Effector CD8-positive, alpha-beta T cell (primary cell): ENCODE data around the gene TMC2.
"Not testable (repeated sequence)": the region's sequence is repeated elsewhere in the genome, so short reads cannot be mapped to it uniquely, and the experiment has no call there.

ENCODE experiments used
- DNase-seq: peaks from one replicate; lab custom pipeline; 2025; lab: John Stamatoyannopoulos, UW

TMC2 gene

DNA sequence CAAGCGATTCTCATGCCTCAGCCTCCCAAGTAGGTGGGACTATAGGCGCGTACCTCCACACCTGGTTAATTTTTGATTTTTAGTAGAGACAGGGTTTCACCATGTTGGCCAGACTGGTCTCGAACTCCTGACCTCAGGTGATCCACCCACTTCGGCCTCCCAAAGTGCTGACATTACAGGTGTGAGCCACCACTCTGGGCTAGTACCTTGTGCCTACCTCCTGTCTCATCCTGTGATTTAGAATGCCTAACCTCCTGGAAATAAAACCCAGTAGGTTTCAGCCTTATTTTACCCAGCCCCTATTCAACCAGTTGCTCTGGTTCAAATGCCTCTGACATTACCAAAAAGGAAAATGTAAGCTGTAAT is 10.2 kb upstream of the TMC2 start:
- not testable (repeated sequence) for DNase-seq

DNA sequence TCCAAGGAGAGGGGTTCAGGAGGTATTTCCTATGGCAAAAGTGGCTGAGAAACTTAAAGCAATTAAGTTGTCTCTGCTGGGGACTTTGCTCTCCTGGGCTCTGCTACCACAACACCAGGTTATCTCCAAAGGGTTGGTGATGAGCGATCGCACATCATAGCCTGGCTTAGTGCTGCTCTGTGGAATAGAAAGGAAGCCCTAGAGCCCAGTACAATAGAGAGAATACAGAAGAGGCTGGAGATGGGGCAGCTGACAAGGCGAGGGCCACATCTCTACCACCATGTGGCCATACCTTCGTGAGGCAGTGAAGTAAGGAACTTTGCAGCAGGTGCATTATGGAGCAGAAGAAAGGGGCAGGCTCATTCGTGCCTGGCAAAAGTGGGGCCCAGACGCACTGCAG is 8.6 kb upstream of the TMC2 start:
- no peak for DNase-seq

DNA sequence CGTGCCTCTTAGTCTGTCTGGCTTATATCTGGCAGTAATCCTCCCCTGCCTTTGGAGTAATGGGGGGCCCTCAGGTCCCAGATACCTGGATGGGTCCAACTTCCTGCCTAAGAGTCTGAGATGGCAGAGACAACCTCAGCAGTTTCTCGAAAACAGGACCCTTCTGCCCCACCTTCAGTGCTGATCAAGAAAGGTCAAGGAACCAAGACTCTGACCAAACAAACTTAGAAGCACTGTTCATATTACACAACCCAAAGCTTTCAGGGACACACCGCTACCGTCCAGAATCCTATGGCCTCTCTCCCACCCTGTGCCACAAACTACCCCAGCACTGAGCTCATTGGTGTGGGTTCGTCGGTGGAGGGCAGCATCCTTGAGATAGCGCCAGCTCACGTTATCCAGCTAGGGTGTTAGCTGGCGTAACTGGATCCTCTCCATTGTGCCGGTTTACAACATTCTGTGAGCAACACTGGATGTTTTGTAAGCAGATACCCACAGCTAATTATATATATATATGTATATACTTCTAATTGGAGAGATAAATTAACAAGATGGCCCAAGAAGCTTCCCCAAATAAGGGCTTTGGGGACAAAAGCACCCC is 7.6 kb upstream of the TMC2 start:
- no peak for DNase-seq

DNA sequence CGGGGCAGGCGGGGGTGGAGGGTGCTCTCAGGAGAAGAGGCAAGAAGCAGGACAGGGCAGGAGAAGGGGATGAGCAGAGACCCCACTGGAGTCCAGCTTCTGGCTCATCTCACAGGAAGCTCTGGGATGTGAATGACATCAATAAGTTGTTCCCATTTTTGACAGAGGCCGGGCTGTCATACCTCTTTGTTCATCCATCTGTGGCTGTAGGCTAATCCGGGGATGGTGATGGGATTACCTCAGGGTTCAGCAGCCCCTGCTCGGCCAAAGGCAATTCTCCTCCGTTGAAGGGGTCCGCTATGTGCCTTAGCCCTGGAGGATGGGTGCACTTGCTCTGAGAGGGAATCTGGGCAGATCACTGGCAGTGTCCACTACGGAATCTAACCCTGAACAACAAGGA is 3.3 kb upstream of the TMC2 start:
- DNase-seq, result no peak

DNA sequence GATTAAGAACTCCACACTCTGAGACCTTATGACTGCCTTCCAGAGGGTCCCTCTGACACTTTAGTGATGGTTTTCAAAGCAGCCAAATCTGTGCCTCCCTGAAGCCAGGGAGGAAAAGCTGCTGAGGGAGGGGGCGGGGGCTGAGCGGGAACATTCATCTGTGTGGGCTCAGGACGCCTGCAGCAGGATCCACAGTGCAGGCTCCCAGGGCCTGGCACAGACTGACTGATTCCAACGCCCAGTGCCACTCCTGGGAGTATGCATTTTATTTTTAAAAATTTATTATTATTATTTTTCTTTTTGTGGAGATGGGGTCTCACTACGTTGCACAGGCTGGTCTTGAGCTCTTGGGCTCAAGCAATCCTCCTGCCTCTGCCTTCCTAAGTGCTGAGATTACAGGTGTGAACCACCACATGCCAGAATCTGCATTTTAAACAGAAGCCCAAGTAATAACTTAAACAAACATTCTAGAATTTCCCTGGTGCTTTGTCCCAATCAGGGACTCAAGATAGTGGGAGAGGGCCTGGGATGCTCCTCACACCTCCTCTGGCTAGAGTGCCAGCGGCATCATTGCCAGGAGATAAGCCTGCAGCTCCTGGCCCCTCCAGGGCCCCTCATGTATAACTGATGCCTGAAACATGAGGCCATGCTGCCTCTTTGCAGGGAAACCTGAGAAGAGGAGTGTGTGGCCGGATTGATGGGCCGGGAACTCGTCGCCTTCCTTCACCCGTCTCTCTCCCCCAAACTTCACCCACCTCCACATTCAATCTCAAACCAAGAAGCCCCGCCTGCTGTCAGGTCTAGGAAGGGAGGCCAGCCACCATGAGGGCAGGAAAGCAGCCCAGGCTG is 438 bp upstream of the TMC2 start:
- DNase-seq, result no peak

DNA sequence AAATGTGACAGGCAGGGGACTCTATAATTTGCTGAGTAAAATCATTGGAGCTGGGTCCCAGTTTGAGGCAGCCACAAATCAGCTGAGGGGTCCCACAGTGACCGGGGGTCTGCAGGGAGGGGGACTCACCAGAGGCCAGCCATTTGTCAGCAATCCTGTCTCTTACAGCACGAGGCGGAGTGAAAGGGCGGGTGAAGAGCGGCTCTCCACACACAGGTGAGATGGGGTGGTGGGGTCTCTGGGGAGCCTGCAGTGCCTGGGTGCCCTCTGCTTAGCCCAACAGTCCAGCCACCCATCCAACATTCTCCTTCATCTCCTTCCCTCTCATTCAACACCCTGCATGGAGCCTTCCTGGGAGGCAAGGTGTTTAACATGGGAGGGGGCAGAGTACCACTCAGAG is 728 bp downstream of the TMC2 start:
- no peak for DNase-seq

DNA sequence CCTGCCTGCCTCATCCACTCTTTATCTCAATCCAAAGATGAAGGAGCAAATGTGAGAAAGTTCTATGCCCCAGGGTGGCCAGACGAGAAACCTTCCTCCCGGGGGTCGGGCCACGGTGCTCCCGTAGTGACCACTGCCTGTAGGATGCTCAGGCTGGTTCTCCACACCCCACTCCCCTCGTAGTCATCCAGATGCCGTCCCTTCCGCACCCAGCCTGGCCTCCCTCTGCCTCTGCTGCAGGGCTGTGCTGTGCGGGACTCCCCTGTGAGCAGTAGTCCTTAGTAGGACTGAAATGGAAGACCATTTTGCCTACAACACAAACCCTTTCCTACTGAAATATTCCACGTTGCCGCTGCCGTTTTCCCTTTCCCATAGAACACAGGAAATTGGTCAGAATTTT is 2.0 kb downstream of the TMC2 start:
- no peak for DNase-seq

DNA sequence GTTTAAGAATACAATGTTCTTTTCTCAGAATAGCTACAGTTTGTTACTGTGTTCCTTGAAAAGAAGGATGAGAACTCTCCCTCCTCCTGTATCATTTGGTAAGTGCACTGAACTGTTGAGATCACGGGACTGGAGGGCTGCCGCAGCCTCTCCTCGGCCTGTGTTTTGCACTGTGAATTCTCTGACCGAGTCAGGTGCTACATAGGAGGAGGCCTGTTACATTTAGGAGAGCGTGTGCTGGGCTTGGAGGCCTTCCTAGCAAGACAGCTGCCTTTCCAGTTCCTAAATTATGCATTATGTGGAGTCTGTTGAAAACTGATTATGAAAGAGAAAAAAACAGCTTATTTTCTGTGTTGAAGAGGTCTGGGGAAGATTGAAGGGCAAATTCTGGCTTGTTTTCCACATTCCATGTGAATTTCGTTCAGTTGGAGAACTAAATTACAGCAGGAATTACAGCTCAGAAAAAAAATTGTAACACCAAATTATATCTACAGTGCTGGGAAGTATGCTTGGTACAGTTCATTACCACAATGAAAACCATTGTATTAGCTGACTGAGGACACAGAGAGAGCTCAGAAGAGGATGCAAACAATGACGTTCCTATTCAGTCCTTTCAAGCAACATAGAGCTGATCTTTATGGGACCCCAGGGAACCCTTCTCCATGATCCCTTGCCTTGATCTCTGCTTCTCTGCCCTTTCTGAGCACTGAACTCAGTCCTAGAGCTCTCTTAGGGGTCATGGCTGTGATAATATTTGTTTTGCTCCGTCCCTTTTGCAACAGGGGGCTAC is 2.8 kb downstream of the TMC2 start:
- DNase-seq, result no peak

DNA sequence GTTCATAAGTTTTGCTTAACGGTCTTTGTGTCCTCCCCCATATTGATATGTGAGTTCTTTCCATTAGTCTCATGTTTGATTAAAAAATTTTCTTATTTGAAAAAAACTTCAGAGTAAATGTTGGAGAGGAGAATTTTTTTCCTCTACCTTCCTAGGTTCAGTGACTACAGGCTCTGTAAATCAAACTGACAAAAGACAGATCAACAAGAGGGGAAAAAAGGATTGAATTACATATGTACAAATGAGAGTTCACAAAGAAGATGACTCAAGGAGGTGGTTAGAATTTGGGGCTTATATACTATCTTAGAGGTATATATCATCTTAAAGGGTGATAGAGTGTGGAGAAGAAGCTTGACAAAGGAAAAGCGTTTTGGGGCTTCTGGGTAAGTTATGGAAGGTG is 5.6 kb downstream of the TMC2 start:
- DNase-seq, result no peak

DNA sequence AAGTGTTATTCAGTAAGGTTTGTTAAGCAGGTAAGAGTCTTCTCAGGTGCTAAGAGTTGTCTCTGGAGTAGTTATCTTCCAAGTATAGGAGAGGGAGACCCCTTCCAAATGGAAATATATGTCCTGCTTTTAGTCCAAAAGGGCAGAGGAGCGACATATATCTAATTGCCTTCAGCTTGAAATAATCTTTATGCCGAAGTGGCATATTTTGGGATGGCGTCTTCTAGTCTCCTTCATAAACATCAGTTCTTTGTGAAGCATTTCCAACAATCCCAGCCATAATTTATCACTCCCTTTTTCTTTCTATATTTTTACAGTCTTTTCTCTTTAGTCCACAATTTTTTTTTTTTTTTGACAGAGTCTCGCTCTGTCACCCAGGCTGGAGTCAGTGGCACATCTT is 6.0 kb downstream of the TMC2 start:
- no peak for DNase-seq

DNA sequence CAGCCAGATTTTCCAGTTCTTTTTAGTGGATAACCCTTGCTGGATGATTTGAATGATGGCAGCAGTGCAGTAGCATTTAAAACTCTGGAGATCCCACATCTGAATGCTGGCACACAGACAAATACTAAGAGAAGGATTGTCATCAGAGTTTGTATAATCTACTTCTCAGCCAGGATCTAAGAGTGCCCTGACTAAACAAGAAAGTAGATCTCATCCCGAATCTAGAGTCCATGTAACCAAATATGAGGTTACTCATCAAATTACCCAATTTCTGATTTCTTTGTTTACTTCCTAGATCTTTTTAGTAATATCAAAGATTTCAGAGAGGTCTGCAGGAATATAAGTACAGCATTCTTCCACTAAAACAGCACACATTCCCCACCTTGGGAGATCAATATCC is 7.8 kb downstream of the TMC2 start:
- DNase-seq, result no peak

DNA sequence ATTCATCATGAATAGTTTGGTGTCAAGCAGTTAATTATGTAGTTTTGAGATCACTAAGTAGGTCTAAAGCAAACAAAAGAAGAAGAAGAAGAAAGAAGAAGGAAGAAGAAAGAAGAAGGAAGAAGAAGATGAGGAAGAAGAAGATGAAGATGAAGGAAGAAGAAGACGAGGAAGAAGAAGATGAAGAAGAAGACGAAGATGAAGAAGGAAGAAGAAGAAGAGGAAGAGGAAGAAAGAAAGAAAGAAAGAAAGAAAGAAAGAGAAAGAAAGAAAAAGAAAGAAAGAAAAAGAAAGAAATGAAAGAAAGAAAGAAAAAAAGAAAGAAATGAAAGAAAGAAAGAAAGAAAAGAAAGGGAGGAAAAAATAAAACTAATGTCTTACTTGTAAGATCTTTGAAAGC is 9.2 kb downstream of the TMC2 start:
- no peak for DNase-seq

DNA sequence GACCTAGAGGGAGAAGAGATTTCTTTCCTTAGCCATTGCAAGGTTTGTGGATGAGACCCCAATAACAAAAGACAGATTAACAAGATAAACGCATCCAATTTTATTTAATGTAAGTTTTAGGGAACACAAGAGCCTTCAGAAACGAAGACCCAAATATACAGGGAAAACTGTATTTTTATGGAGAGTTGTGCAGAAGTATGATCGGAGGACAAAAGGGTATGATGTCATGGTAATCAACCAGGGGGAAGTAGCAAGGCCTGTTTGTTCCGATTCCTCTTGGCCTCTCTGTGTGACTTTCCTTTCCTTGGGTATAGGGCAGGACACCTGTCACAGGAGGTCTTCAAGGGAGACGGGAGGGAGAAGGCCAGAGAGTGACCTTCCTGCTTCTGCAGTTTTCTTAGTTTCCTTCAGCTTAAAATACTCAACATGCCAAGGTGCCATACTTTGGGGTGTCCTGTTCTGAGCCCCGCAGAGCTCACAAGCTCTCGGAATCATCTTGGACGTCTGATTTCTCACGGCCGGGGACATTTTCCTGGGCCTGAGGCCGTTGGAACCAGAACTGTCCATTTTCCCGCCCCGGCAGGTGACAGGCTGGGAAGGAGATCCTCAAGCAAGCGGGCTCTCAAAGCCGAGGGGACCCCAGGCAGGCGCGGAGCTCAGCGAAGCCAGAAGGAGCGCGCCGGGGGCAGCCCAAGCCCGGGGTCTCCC is 21.7 kb downstream of the TMC2 start:
- no peak for DNase-seq

DNA sequence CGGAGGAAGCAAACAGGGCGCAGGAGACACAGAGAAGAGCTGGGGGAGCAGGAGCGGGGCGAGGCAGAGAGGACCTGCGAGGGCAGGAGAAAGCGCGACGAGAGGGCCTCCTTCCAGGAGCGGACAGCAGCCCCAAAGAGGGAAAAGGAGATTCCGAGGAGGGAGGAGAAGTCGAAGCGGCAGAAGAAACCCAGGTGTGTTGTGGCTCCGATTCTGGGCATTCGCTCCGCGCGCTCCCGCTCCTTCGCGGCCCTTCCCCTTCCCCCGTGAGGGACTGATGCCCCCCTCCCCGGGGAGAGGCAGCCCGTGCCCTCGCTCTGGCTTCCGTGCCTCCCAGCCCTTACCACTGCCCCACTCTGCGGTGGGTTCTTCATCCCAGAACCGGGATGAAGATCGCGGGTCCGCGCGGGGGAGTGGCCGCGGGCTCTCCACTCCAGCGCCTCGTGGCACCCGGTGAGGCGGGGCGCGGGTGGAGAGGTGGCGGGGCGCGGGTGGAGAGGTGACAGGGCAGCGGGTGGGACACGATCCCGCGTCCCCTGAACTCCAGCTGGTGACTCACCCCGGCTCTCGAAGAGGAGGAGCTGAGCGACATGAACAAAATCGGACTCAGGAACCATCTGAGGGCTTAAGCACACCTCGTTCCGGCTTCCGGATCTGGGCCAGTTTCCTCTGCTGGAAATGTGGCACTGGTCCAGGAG is 22.4 kb downstream of the TMC2 start:
- no peak for DNase-seq

DNA sequence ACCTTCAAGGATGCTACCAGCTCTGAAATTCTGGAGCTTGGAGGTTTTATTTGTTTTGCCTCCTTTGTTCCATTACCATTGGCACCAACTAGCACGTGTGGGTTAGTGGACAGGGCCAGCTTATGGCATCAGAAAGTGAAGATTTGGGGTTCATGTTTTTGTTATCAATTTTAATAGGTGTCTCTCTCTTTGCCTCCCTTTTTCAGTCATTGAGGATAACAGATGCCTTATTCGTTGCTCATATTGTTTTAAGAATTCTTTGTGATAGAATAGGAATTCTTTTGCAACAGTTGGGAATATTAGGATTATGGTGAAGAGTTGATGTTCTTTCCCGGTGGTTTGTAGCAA is 22.9 kb downstream of the TMC2 start:
- no peak for DNase-seq

DNA sequence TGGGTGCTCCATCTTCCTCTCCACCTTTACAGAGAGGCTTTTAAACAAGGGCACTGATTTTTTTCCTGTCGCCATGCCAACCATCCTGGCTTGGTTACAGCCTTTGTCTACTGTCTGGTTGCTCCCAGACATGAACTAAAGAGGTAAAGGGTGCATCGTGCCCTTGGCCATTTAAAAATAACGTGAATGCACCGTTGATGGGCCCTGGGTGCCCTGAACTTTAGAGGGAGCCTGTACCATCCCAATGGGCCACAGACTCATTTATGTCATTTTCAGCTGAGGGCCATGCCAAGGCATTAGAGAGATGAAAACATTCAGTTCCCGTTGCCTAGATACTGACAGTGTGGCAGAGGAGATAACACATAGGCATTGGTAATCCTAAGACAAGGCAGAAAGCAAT is 23.3 kb downstream of the TMC2 start:
- no peak for DNase-seq

DNA sequence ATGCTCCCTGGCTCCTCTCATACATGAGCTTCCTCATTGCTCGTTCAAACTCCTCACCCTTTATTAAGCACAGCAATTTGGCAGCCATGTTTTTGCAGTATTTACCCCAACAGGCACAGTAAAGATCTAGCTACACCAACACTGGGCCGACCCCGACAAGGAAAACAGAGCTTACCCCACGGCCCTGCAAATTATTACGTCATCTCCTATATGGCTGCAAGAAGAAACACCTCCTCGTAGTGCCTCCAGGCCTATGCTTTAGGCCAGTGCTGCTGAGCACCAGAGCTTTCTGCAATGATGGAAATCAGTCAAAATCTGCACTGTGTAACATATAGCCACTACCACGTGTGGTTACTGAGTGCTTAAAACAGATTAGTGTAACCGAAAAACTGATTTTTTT is 26.7 kb downstream of the TMC2 start:
- no peak for DNase-seq

DNA sequence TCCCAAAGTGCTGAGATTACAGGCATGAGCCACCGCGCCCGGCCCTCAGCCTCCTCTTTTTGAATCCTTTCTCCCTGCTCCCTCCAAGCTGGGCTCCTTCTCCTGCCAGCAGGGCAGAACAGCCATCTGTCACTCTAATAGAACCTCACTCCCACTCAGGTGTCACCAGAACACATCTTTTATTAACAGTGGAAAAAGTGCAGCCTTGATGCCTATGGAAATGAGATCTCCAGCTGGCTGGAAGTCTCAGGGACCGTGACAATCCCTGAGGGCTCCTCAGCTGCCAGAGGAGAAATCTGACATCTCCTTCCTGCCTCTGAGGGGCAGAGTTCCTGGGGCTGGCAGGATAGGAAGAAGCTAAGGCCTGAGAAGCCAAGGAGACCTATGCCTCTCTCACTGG is 28.0 kb downstream of the TMC2 start:
- DNase-seq, result no peak

DNA sequence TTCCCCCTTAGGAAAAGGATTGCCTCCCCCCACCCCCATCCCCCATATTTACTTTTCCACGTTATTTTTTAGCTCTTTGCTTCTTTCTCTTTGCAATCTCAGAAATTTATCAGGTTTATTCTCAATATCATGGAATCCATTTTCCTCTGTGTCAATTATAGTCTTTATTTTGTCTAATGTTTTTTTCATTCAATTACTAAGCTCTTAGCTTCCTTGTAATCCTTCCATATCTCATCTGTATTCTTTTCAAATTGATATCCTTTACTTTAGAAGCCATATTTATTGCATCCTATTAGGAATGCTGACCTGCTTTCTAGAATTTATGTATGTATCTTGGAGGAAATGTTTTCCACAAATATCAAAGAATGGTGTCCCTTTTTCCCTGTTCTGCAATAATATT is 39.3 kb downstream of the TMC2 start:
- DNase-seq, result no peak

DNA sequence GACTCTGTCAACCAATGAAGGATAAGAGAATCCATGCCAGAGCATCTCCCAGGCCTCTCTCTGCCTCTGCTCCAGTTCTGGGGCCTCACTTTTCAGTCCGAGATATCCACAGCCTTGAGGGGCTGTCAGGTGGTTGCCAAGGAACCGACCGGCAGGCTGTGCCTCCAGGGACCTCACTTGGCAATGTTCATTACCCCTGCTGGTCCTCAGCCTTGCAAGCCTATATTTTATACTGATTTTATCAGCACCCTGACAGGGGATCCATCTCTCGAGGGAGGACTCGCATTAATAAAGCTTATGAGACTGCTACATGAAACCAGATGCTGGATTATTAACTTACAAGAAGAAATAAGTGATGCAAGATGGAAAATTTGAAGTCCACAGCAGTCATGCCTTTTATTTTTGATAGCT is 39.9 kb downstream of the TMC2 start:
- no peak for DNase-seq

DNA sequence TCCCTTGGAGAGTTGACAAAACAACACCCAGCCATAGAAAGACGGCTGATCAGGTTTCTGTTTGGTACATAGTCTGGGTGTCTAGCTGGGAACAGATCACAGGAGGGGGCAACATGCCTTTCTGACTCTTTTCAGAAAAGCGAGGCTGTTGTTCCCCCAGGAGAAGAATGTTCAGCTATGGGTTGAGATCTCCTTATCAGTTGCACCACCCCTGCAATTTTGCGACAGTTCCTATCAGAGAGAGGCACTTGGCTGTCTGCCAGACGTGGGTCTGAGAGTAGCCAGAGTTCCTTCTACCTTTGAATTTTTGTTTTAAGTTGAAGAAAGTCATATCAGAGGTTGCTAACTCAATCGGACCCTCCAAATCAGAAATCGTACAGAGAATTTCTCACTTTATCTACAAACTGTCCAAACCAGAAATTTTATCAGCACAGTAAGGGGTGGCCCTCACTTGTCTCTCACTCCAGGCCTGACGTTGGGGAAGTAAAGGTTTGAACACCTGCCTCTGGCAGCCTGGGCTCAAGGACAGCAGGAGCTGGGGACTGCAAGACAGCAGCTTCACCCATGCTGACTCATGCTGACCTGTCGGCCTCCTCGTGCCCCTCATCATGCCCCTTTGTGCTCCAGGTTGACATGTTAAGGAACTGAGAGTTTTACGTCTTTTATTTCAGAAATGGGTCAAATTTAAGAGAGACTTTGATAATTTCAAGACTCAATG is 42.3 kb downstream of the TMC2 start:
- DNase-seq, result no peak
